NCI-H2107 treated with DMSO at 0.1 percent for 48 hours (cell line): ENCODE measurements around the gene SLC30A4.
"Not testable (repeated sequence)": the region's sequence is repeated elsewhere in the genome, so short reads cannot be mapped to it uniquely, and the experiment has no call there.

Experiments used
- DNase-seq: peaks from one replicate; lab custom pipeline; 2025; ENCODE audit not compliant: unreplicated experiment; lab: John Stamatoyannopoulos, UW

SLC30A4 gene

GRCh38 chr15:45510758-45511280, 11.7 kb downstream of the SLC30A4 start:
- DNase-seq, result no peak

GRCh38 chr15:45507143-45507542, 15.4 kb downstream of the SLC30A4 start:
- not testable (repeated sequence) for DNase-seq

DNA sequence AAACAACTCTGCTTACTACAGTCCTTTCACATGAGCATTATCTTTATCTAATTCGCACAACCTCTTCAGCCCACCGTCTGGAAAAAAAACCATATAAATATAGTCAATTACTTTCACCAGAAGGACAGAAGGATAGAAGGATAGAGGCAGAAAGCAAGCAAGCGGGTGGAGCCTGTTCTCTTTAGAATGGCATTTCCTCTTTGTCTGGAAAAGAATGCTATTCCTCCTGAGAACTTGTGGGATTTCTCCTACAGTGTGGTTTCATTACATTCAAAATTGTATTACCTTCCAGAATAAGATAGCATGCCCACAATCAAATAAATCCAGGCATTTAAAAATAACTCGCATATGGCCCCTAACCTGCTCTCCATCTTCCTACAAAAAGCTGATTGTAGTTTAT, 23.1 kb downstream of the SLC30A4 start:
- DNase-seq, result no peak

DNA sequence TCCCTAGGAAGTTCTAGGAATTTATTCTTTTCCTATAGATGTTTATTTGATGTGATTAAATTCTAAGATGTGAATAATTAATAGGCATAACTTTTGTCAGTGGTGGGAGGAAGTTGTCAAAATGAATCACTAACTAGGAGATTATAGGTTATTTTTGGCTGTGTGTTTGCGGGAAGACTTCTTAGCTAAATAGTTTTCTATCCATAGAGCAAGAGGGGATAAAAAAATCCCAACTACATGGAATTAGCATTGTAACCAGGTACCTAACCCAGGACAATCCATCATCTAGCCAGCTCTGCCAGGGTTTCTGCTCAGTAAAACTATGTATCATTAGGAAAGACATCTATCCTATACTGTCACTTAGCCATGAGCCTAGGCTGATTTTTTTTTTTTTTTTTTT, 23.9 kb downstream of the SLC30A4 start:
- no peak for DNase-seq

GRCh38 chr15:45497261-45497660, 25.3 kb downstream of the SLC30A4 start:
- no peak for DNase-seq

DNA sequence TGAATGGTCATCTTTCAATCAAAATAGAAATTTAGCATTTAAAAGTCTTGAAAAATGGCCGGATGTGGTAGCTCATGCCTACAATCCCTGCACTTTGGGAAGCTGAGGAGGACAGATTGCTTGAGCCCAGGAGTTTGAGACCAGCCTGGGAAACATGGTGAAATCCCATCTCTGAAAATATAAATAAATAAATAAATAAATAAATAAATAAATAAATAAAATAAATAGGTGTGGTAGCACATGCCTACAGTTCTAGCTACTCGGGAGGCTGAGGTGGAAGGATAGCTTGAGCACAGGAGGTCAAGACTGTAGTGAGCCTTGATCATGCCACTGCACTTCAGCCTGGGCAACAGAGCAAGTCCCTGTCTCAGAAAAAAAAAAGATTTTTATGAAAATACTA, 25.9 kb downstream of the SLC30A4 start:
- DNase-seq, result no peak

GRCh38 chr15:45495588-45495987, 27.0 kb downstream of the SLC30A4 start:
- no peak for DNase-seq

GRCh38 chr15:45489690-45490238, 32.8 kb downstream of the SLC30A4 start:
- no peak for DNase-seq

DNA sequence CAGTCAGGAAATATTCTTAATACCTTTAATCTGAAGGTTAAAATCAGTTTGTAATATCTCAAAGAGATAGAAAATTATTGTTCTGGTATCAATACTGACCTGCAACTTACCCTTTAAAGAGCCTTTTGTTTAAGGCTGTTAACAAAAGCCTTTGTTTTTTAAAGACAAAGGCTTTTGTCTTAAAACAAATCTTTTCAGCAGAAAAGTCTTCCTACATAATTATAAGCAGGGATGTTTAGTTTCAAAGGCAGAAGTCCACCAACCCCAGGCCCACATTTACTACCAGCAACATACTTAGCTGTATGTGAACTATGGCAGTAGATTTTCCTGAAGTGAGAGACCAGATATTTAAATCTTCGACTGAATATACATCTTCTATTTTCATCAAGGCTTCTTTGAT, 36.2 kb downstream of the SLC30A4 start:
- no peak for DNase-seq

- no peak for DNase-seq
Measured at GRCh38 chr15:45481135-45481534, 41.4 kb downstream of the SLC30A4 start.

DNA sequence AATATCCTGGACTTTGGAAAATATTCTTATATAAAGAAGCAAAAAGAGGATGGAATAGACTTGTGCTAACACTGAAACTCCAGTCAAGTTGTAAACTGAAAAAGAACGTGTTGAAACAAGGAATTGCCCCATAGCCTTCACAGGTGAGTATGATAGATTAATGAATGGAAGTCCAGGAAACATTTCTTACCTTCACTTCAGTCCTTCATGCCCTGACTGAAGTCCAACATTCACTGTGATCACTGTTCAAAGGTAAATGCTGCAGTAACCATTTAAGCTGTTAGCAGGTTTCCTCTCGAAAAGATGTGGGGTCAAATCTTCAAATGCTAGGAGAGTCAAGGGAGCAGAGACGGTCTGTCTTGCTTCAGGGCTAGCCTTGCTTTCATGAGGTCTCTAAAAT, 46.1 kb downstream of the SLC30A4 start:
- DNase-seq, result no peak

DNA sequence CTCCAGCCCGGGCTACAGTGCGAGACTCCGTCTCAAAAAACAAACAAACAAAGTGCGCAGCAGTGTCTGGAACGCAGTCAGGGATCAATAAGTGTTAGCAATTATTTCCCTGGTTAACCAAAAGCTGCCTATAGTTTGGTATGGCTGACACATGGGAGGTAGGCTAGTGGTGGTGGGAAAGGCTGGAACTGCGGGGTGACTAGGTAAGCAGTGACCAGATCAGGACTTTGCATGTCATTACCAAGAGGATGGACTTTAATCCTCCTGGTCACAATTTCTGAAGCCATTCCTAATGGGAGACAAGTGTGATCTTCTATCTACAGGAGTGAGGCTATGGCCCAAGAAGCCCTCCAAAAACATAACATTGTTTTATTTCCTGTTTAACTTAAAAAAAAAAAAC, 47.8 kb downstream of the SLC30A4 start:
- no peak for DNase-seq

DNA sequence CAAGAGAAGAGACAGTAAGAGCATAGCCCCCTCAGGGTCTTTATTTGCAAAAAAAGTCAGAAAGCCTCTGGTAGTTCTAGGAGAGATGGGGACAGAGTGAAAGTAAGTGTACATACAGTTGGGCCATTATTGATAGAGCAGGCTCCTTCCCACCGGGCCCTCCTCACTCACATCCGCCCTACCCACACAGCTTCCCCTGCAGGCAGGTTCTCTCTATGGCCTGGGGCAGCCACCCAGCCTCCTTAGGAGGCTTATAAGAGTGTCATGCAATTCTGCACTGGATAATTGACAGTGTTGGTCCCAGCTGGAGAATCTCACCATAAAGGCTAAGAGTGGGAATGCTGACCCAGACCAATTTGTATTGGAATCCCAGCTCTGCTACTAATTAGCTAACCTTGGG, 49.5 kb downstream of the SLC30A4 start:
- no peak for DNase-seq

GRCh38 chr15:45471151-45471550, 51.4 kb downstream of the SLC30A4 start:
- DNase-seq, result no peak

- DNase-seq, result no peak
Measured at GRCh38 chr15:45469441-45469840, 53.1 kb downstream of the SLC30A4 start.

DNA sequence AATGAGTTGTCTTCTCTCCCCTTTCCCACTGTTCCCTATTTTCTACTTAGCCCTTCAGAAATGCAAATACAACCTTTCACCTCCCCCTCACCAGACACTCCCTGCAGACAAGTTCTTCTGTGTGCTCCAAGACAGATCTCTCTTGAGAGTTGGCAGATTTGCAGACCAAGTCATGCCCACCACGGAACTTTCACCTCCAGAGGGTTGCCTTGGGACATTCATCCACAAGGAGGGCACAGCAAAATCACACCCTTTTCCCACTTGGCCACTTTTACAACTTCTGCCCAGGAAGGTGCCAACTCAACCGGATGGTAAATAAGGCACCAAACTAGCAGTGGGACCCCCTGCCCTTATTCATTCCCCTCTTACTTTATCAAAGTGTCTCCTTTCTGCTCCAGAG, 53.5 kb downstream of the SLC30A4 start:
- no peak for DNase-seq

DNA sequence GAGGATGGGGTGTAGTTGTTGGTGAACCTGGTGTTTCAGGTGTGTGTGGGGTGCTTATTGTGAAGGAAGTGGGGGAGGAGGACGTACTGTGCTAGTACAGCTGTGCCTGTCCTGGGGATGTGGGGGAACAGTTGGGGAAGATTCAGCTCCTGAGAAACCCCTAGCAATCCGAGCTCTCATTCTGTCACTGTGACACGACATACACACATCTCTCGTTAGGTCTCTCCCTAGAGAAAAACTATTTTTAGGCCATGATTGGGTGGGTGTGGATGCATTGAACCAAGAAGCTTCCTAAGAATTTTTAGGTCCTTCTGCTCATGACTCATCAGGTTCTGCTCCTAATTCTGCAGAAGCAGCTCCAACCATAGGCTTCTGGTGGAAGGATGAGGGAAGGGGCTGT, 54.3 kb downstream of the SLC30A4 start:
- DNase-seq, result no peak

DNA sequence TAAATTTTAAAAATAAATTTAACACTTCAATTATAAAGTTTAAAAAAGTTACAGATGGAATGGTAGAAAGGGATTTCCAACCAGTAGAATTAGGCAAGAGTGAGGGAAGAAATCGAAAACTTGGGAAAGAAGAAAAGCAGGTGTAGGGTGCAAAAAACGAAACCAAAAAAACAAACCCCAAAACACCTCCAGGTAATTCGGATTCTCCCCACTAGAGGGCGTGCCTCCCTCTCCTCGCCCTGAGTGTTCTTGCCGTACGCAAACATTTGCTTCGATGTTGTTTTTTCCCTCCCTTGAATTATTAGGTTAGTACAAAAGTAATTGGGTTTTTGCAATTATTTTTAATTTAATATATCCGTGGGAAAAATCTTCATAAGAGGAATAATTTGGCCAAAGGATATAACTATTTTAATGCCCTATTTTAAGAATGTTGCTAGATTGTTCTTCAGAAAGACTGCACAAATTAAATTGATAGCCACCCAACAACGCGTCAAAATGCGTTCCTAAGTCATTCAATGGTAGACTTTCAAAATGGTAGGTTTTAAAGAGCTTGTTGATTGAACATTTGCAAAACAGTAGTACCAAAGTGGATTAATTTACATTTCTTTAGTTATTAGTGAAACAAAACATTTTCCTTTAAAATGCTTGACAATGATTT, 63.7 kb downstream of the SLC30A4 start:
- DNase-seq, result peak; percentile 32

GRCh38 chr15:45457641-45458539, 64.7 kb downstream of the SLC30A4 start:
- peak; percentile 29 for DNase-seq

DNA sequence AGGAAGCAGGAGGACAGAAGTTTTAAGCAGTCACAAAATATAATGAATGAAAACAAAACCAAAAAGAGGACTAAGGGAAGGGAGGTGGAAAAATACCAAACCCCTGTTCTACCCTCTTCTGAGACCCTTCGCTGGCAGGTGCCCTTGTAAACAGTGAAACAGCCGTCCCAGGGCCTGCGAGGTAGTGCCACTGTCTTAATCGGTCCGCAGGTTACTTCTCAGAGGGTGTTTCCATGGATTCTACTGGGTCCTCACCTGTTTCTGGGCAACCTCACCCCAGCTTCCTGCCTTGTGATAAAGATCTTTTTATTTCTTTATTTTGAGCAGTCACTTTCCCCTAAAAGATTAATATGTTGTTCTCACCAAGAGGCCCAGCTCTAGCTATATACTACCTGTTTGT, 65.3 kb downstream of the SLC30A4 start:
- DNase-seq, result no peak

GRCh38 chr15:45456212-45457106, 66.1 kb downstream of the SLC30A4 start:
- DNase-seq, result no peak
